Ishikawa (cell line): ENCODE results near the gene MAP3K13.

ENCODE experiments used
- CEBPB ChIP-seq: IDR thresholded peaks from 2 replicates; pipeline ENCODE4 v1.6.1; 2012
- CREB1 ChIP-seq: IDR thresholded peaks from 2 replicates; pipeline ENCODE4 v1.6.1; 2012; ENCODE audit warnings: low read depth
- EGR1 ChIP-seq: IDR thresholded peaks from 2 replicates; pipeline ENCODE4 v1.6.1; 2012
- EP300 ChIP-seq: IDR thresholded peaks from 2 replicates; pipeline ENCODE4 v1.6.1; 2012; ENCODE audit warnings: borderline replicate concordance
- FOXM1 ChIP-seq: IDR thresholded peaks from 2 replicates; pipeline ENCODE4 v1.6.1; 2012; ENCODE audit warnings: low read depth, borderline replicate concordance
- MAX ChIP-seq: IDR thresholded peaks from 2 replicates; pipeline ENCODE4 v1.6.1; 2012
- NFIC ChIP-seq: IDR thresholded peaks from 2 replicates; pipeline ENCODE4 v1.6.1; 2012
- RAD21 ChIP-seq: IDR thresholded peaks from 2 replicates; pipeline ENCODE4 v1.6.1; 2012; ENCODE audit warnings: low read depth
- REST ChIP-seq: IDR thresholded peaks from 2 replicates; pipeline ENCODE4 v1.6.1; 2012; ENCODE audit warnings: low read depth, mild to moderate bottlenecking
- TAF1 ChIP-seq: IDR thresholded peaks from 2 replicates; pipeline ENCODE4 v1.6.1; 2012; ENCODE audit warnings: low read depth, mild to moderate bottlenecking
- TCF12 ChIP-seq: IDR thresholded peaks from 2 replicates; pipeline ENCODE4 v1.6.1; 2012; ENCODE audit warnings: low read depth
- TEAD4 ChIP-seq: IDR thresholded peaks from 2 replicates; pipeline ENCODE4 v1.6.1; 2012
- USF1 ChIP-seq: IDR thresholded peaks from 2 replicates; pipeline ENCODE4 v1.6.1; 2012
- YY1 ChIP-seq: IDR thresholded peaks from 2 replicates; pipeline ENCODE4 v1.6.1; 2012; ENCODE audit warnings: low read depth
- ZBTB7A ChIP-seq: IDR thresholded peaks from 2 replicates; pipeline ENCODE4 v1.6.1; 2012; ENCODE audit warnings: low read depth

The MAP3K13 gene

GRCh38 chr3:185401319-185401955 lies 38.5 kb downstream of the MAP3K13 start:
- TF ChIP-seq ZBTB7A (no peak), REST (no peak), CREB1 (no peak), TAF1 (no peak), YY1 (no peak), TEAD4 (no peak), EP300 (no peak), EGR1 (no peak), CEBPB (no peak), RAD21 (no peak), FOXM1 (no peak), MAX (no peak), TCF12 (no peak)

- TF ChIP-seq RAD21, result no peak
- TF ChIP-seq USF1, result no peak
- TF ChIP-seq ZBTB7A, result no peak
- TF ChIP-seq TEAD4, result no peak
Measured at GRCh38 chr3:185402561-185402960, 39.6 kb downstream of the MAP3K13 start.

- TF ChIP-seq EP300, result no peak
- no peak for TF ChIP-seq MAX
- TF ChIP-seq USF1, result no peak
- TF ChIP-seq REST, result no peak
Measured at GRCh38 chr3:185403002-185403401, 40.1 kb downstream of the MAP3K13 start.

- TF ChIP-seq USF1, result no peak
- no peak for TF ChIP-seq ZBTB7A
- TF ChIP-seq REST, result no peak
- TF ChIP-seq TEAD4, result no peak
- no peak for TF ChIP-seq TCF12
- no peak for TF ChIP-seq TAF1
- no peak for TF ChIP-seq EGR1
- TF ChIP-seq CREB1, result no peak
- no peak for TF ChIP-seq NFIC
- no peak for TF ChIP-seq MAX
- no peak for TF ChIP-seq YY1
- no peak for TF ChIP-seq RAD21
- TF ChIP-seq CEBPB, result no peak
- TF ChIP-seq FOXM1, result no peak
- no peak for TF ChIP-seq EP300
Measured at GRCh38 chr3:185405243-185405642, 42.3 kb downstream of the MAP3K13 start.

GRCh38 chr3:185405664-185406063 lies 42.7 kb downstream of the MAP3K13 start:
- TF ChIP-seq USF1 (no peak), CREB1 (no peak), YY1 (no peak), FOXM1 (no peak), TCF12 (no peak), TEAD4 (no peak), EGR1 (no peak), RAD21 (no peak), EP300 (no peak), CEBPB (no peak)
